HepG2 (cell line): Measurements from ENCODE around the gene CLDN15. TPM values are rescaled to one million over a fixed set of nuclear protein-coding genes. Genes with fewer than 3 reads are reported as not detected.

Experiments
- CEBPZ ChIP-seq: IDR thresholded peaks from 2 replicates; pipeline ENCODE4 v1.6.1; 2012; ENCODE audit warnings: low read length, improper control_type of control experiment
- CERS6 ChIP-seq: sonication (generic); formaldehyde crosslinking; IDR thresholded peaks from 2 replicates; pipeline ENCODE4 v1.5.0; 2020; ENCODE audit warnings: missing genetic modification reagents
- ELK4 ChIP-seq: sonication (generic); formaldehyde crosslinking; IDR thresholded peaks from 2 replicates; pipeline ENCODE4 v1.9.0; 2021; ENCODE audit warnings: missing genetic modification reagents, borderline replicate concordance
- GLI4 ChIP-seq: sonication (generic); formaldehyde crosslinking; IDR thresholded peaks from 2 replicates; pipeline ENCODE4 v1.5.1; 2020; ENCODE audit warnings: missing genetic modification reagents, mild to moderate bottlenecking, moderate library complexity, borderline replicate concordance
- GLMP ChIP-seq: sonication (generic); formaldehyde crosslinking; IDR thresholded peaks from 2 replicates; pipeline ENCODE4 v1.9.0; 2021; ENCODE audit warnings: missing genetic modification reagents, mild to moderate bottlenecking, borderline replicate concordance
- NBN ChIP-seq: fragments of 450-650 bp; conservative IDR thresholded peaks from 2 replicates; pipeline ENCODE4 v1.6.1; 2017
- NFATC3 ChIP-seq: sonication (generic); formaldehyde crosslinking; IDR thresholded peaks from 2 replicates; pipeline ENCODE4 v1.5.1; 2020; ENCODE audit warnings: mild to moderate bottlenecking, missing genetic modification reagents
- SAFB2 ChIP-seq: sonication (generic); formaldehyde crosslinking; IDR thresholded peaks from 2 replicates; pipeline ENCODE4 v1.5.1; 2020; ENCODE audit warnings: missing genetic modification reagents, low read depth, mild to moderate bottlenecking, borderline replicate concordance
- SIN3B ChIP-seq: fragments of 150-350 bp; IDR thresholded peaks from 2 replicates; pipeline ENCODE4 v1.6.1; 2014; ENCODE audit warnings: low read length
- SNRNP70 ChIP-seq: fragments of 200-400 bp; formaldehyde crosslinking; IDR thresholded peaks from 2 replicates; pipeline ENCODE4 v1.6.1; 2017; ENCODE audit warnings: mild to moderate bottlenecking, low read depth, low read length, moderate library complexity
- SP1 ChIP-seq, 2 experiments: fragments of 450-650 bp in 1 of 2; sonication (generic) in 1 of 2; formaldehyde crosslinking in 1 of 2; IDR thresholded peaks; 2 replicates each; pipeline versions ENCODE4 v1.4.0 to v1.6.1; 2016 to 2020; ENCODE audit warnings: missing genetic modification reagents in 1 of 2
- SPEN ChIP-seq: sonication (generic); formaldehyde crosslinking; IDR thresholded peaks from 2 replicates; pipeline ENCODE4 v1.5.1; 2020; ENCODE audit warnings: low read depth, mild to moderate bottlenecking, missing genetic modification reagents
- ZBTB46 ChIP-seq: sonication (generic); formaldehyde crosslinking; IDR thresholded peaks from 2 replicates; pipeline ENCODE4 v1.4.0; 2020; ENCODE audit warnings: mild to moderate bottlenecking, missing genetic modification reagents, borderline replicate concordance
- ZFY ChIP-seq: sonication (generic); formaldehyde crosslinking; IDR thresholded peaks from 2 replicates; pipeline ENCODE4 v1.4.0; 2020; ENCODE audit warnings: missing genetic modification reagents
- ZKSCAN5 ChIP-seq: sonication (generic); formaldehyde crosslinking; IDR thresholded peaks from 2 replicates; pipeline ENCODE4 v1.5.1; 2020; ENCODE audit warnings: mild to moderate bottlenecking, missing genetic modification reagents
- ZNF121 ChIP-seq: sonication (generic); formaldehyde crosslinking; IDR thresholded peaks from 2 replicates; pipeline ENCODE4 v1.5.0; 2020; ENCODE audit warnings: mild to moderate bottlenecking, missing genetic modification reagents
- ZNF224 ChIP-seq: sonication (generic); formaldehyde crosslinking; IDR thresholded peaks from 2 replicates; pipeline ENCODE4 v1.5.0; 2020; ENCODE audit warnings: mild to moderate bottlenecking, missing genetic modification reagents
- ZNF790 ChIP-seq: sonication (generic); formaldehyde crosslinking; IDR thresholded peaks from 2 replicates; pipeline ENCODE4 v1.8.0; 2022; ENCODE audit warnings: missing genetic modification reagents, mild to moderate bottlenecking, borderline replicate concordance
- ZNF83 ChIP-seq: sonication (generic); formaldehyde crosslinking; IDR thresholded peaks from 2 replicates; pipeline ENCODE4 v1.4.0; 2020; ENCODE audit warnings: missing genetic modification reagents, mild to moderate bottlenecking, borderline replicate concordance
- ZNF883 ChIP-seq: sonication (generic); formaldehyde crosslinking; IDR thresholded peaks from 2 replicates; pipeline ENCODE4 v1.5.1; 2020; ENCODE audit warnings: mild to moderate bottlenecking, missing genetic modification reagents; ENCODE audit errors: not compliant biosample characterization
- polyA plus RNA-seq, 8 experiments: library from polyadenylated mRNA; depleted of rRNA in 3 of 8; stranded (reverse) in 7 of 8; unstranded in 1 of 8; fragments of >200 nt; fragmentation: Illumina TruSeq in 4 of 8; extraction: Trizol in 4 of 8; gene quantifications; 2 replicates each; pipeline versions ENCODE4 v1.2.1 to v1.2.3, GENCODE V29; 2011 to 2016; ENCODE audit warnings: low read depth in 4 of 8, missing spikeins in 1 of 8, mixed read lengths in 1 of 8; ENCODE audit not compliant: insufficient read depth in 1 of 8
- total RNA-seq, 5 experiments: library from RNA; depleted of rRNA; stranded (reverse); fragments of >200 nt; fragmentation: Illumina TruSeq; extraction: Trizol; gene quantifications; 2 replicates each; pipeline ENCODE4 v1.2.3, GENCODE V29; 2016; ENCODE audit warnings: low read depth in 1 of 5

The CLDN15 gene
- total and polyA plus RNA-seq, 2 of the 13 experiments (the other 11 are each of a cell fraction or from before 2014, with no cell fraction given): 7.1 to 17.8 TPM

- TF ChIP-seq ZBTB46: no peak
- TF ChIP-seq SNRNP70: no peak
- peak; percentile 72 for TF ChIP-seq ZNF121
- peak; percentile 79; the same call in 1 of the 2 replicates for TF ChIP-seq ZNF83 (CRISPR knock-in tag)
- TF ChIP-seq ZKSCAN5 (CRISPR knock-in tag): no peak
- peak; percentile 70; the same call in 1 of the 2 replicates for TF ChIP-seq GLI4 (CRISPR knock-in tag)
- peak; percentile 78; the same call in 1 of the 2 replicates for TF ChIP-seq ZNF790
- TF ChIP-seq SPEN (CRISPR knock-in tag): no peak; the same call in none of the 2 replicates
- TF ChIP-seq SIN3B: no peak
- peak; percentile 81 for TF ChIP-seq ZNF883 (CRISPR knock-in tag)
- TF ChIP-seq CEBPZ: no peak
- 0 out of 2 replicates have a peak, but pooled peaks have one; percentile 51 for TF ChIP-seq ZNF224 (CRISPR knock-in tag)
- no peak for TF ChIP-seq CERS6
- TF ChIP-seq NBN: no peak
- 0 out of 2 replicates have a peak, but pooled peaks have one; percentile 22 for TF ChIP-seq ELK4
- peak; percentile 97 for TF ChIP-seq ZFY
- TF ChIP-seq SP1 (IDR thresholded peaks at IDR 0.05): no peak
- no peak; the same call in none of the 2 replicates for TF ChIP-seq SP1 (CRISPR knock-in tag; IDR thresholded peaks at IDR 0.05)
- no peak; the same call in 1 of the 2 replicates for TF ChIP-seq NFATC3 (CRISPR knock-in tag)
- TF ChIP-seq GLMP (CRISPR knock-in tag): no peak
- peak; percentile 26; the same call in 1 of the 2 replicates for TF ChIP-seq SAFB2 (CRISPR knock-in tag)
Measured at GRCh38 chr7:101244375-101245146, 7.0 kb upstream of the CLDN15 start, which contains the start of gene FIS1 (continued).
